ENCODE data around the gene ANP32B.
A peak's percentile ranks its signal among the peaks of the same experiment; 100 is the strongest.

The ANP32B gene

DNA sequence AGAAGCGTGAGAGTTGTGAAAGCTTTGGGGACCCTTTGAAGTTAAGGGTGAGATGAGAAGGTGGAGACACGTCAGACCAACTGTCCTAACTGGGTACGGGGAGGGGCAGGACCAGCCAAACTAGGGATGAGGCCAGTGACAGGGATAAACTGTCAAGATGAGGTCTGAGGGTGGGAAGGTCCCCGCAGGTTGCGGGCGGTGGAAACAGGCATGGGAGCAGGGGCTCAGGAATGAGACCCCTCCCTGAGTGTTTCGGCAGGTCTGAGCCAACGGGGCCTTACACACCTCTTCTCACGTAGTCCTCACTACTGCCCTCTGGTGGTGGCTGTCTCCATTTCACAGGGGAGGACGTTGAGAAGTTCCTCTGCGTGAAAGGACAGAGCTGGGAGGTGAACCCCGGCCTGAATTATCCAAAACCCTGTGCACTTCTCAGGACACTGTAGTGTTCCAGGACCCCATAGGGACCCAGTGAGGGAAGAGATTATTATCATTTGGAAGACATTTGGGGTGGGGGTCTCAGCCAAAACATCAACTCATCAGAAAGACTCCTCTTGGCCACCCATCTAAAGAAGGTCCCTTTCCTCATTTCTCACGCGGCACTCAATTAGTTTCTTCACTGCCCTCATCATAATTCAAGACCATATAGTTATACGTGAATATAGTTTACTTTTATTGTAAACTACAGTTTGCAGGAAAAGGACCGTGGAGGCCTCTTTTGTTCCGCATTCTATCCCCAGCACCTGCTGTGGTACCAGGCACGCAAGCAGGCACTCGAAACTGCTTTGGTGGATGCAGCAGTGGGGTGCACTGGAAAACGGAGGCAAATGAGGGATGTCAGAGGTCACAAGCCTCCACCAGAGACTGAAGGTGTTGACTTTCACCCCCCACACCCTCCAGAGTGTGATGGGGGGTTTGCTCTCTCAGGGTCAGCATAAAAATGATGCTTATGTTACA is 51.7 kb downstream of the ANP32B start:
- DNase-seq, result no peak

DNA sequence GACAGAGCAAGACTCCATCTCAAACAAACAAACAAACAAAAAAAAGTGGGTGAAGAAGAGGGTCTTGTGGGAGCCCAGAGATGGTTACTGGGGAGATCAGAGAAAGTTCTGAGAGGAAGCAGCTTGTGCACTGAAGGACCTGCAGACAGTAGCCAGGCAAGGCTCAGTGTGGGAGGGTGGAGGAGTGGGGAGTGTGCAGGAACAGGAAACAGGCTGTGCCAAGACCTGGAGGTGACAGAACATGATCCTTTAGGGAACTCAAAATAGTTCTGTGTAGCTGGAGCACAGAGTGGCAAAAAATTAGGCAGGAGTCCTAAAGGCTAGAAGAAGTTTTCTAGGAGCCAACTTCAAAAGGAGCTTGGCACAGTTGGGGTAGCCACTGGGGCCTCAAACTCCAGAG is 54.2 kb downstream of the ANP32B start:
- no peak for DNase-seq

DNA sequence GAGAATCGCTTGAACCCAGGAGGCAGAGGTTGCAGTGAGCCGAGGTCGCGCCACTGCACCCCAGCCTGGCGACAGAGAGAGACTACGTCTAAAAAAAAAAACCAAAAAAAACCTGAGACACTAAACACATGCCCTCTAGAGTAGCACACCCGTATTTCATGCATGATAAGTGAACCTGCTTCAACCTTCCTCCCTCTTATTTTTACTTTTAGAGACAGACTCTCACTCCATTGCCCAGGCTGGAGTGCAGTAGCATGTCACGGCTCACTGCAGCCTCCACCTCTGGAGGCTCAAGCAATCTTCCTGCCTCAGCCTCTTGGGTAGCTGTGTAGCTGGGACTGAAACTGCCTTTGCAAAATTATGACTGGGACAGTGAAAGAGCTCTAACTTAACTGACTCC is 55.8 kb downstream of the ANP32B start:
- DNase-seq, result no peak

DNA sequence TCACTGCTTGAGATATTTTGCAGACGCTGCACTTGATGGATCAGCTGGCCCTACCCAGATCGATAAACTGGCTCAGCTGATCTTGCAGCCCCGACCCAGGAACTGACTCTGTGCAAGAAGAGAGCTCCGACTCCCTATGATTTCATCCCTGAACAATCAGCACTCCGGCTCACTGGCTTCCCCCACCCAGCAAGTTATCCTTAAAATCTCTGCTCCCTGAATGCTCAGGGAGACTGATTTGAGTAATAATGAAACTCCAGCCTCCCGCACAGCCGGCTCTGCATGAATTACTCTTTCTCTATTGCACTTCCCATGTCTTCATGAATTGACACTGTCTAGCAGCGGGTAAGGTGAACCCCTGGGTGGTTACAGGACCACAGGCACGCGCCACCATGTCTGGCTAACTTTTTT is 56.5 kb downstream of the ANP32B start:
- no peak for DNase-seq

DNA sequence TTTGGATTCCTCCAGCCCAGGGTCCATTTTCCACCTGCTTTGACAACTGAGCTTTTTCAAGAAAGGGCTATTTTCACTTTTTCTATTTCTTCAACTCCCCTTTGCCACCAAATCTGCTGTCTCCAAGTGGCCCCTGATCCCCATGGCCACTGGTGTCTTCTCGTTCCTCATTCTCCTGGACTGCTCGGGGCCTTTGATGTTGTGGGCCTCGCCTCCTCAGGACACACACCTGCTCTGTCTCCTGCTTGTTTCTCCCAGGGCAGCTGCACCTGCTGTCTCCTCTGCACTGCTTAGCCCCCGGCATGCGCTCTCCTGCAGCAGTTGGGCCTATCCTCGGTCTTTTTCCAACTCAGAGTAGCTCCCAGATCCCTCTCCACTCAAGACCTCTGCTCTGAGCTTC is 57.1 kb downstream of the ANP32B start:
- DNase-seq, result no peak

DNA sequence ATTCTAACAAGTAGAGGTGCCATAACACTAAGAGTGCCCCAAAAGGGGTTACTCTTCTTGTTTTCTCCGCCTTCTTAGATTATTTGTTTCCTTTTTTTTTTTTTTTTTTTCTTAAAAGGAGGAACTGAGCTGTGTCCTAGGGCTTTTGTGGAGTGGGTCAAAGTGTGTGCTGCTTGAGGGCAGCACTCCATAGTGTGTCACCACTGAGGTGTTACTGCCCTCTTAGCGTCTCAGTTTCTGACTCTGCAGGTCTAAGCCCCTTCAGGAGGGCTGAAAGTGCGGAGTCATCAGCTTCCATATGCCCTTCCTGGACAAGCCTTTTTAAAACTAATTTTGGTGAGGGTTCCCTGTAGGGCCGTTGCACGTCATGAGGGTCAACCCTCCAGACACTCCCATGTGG is 60.8 kb downstream of the ANP32B start:
- no peak for DNase-seq

DNA sequence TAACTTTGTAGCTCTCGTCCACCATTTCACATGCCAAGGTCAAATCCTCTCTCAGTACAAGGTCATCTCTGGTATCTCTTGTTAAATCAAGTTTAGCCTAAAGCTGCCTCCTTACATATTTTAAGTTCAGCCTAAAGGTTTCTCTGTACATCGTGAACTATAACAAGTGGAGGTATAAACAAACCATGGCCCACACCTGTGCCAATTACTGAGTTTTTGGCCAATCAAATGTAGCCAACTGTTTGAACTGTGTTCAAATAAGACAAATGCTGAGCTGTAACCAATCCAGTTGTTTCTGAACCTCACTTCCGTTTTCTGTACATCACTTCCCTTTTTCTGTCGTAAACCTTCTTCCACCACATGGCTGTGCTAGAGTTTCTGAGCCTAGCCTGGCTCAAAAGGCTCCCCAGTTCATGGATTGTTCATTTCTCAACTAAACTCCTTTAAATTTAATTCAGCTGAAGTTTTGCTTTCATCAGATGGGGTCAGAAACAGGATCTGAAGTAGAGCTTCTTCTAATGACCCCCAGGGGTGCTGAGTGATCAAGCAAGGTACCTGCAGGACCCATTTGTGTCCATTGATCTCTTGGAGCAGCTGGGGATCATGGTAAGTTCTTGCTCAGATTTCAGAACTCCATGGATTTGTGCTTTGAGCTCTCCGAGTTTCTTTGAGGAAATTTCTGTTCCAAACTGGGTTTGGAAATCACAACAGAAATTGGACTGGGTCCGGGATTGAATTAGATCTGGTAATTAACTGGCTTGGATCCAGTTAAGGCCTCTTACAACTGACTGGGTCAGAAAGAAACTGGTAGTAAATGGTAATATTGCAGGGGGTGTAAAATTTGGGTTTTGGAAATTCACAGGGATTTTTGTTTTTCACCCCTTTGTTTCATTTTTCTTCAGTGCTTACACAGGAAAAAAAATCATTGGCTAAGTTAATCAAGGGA is 62.4 kb downstream of the ANP32B start:
- peak; percentile 88 for DNase-seq

DNA sequence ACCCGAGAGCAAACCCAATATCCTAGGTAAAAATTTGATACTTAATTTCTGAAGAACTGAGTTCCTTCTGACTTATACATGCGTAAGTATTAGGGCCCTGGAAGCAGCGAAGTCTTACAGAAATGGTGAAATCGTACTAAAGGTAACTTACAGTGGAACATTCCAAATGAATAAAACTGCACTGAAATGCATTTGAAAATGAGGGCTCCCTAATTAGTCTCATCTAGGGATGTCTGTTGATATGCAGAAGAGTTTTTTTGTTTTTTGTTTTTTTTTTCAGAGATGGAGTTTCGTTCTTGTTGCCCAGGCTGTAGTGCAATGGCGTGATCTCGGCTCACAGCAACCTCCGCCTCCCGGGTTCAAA is 63.0 kb downstream of the ANP32B start:
- no peak for DNase-seq

DNA sequence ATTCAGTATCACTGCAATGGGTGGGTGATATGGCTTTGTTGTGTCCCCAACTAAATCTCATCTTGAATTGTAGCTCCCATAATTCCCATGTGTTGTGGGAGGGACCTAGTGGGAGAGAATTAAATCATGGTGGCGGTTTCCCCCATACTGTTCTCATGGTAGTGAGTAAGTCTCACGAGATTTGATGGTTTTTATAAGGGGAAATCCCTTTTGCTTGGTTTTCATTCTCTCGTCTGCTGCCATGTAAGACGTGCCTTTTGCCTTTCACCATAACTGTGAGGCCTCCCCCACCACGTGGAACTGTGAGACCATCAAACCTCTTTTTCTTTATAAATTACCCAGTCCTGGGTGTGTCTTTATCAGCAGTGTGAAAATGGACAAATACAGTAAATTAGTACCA is 63.9 kb downstream of the ANP32B start:
- DNase-seq, result no peak

- no peak for DNase-seq
Measured at GRCh38 chr9:98049288-98050072, 66.3 kb downstream of the ANP32B start.

GRCh38 chr9:98050351-98050750 is 67.2 kb downstream of the ANP32B start:
- no peak for DNase-seq

GRCh38 chr9:98054376-98054951 is 71.3 kb downstream of the ANP32B start:
- no peak for DNase-seq

DNA sequence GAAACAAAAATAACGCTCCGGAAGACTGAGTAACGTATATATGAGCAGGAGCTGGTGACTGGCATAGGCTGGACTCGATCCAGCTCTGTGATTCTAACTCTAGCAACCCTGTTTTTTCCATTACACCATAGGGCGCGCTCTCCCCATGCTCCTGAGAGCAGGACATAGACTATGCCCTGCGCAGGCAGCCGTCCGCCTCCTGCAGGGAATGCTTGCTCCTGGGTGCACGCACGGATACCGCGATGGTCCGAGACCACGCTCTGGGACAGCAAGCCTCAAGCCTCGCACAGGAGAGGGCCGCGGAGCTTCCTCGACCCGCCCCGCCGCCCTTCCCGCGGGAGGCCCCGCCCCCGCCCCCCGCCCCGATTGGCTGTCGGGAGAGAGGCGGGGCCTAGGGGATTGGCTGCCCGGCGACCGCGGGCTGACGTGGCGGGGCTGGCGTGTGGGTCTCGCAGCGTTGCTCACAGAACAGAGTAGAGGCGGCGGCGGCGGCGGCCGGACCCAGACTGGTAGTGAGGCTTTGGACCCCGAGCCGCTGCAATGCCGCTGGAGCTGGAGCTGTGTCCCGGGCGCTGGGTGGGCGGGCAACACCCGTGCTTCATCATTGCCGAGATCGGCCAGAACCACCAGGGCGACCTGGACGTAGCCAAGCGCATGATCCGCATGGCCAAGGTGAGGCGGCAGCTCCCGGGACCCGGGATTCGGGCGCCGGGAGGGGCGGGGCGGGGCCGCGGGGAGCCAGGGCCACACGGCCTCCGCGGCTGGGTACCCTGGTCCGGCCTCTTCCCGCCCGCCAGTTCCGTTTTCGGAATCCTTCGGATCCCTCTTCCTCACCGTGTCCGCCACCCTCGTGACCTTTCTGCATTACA is 73.4 kb downstream of the ANP32B start, which contains the start of gene NANS:
NANS (plus strand) TSS at position 464 of the 869 bp plus-strand sequence; CDS start at position 541, 77 bp downstream.
- DNase-seq, result peak; percentile 72

- DNase-seq, result no peak
Measured at GRCh38 chr9:98057138-98057799, 74.1 kb downstream of the ANP32B start.

GRCh38 chr9:98062161-98062560 is 79.0 kb downstream of the ANP32B start:
- DNase-seq, result no peak

DNA sequence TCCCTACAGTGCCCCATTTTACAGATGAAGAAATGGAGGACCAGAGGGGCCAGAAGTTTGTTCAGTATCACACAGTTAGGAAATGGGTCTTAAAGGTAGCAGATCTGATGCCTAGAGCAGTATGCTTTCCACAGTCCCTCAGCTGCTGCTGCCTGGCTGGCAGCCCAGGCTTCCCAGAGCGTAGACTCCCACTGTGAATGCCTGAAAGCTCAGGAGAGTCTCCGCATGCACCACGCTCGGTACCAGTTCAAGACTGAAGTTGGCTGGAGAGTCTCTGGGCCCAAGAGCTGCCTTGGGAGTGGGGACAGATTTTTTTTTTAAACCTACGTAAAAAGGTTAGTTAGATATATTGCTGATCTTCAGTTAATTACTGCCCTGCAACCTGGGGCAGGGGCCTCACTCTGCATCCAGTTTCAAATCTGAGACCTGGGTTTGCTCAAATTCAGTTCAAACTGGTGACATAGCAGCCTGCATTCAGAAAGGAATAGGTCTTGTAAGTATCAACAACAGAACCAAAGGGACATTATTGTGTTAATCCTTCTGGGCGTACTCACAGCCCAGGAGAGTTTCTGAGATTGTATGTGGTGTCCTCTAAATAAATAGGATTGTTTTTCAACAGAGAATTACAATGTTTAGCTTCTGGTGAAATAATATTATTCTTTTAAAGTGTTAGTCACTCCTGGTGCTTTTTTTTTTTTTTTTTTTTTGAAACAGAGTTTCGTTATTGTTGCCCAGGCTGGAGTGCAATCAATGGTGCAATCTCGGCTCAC is 81.7 kb downstream of the ANP32B start:
- DNase-seq, result no peak

Data from SIG-M5 (cell line).